GM12873 (cell line): ENCODE results near the gene EPHB2.

Experiments
- TF ChIP-seq, protein P1 (sequence below): IDR thresholded peaks from 2 replicates; pipeline ENCODE4 v1.5.1; 2012; ENCODE audit warnings: low read depth, mild to moderate bottlenecking, moderate library complexity, low read length, control low read depth; ENCODE audit not compliant: insufficient read depth; ENCODE audit errors: missing control alignments

The EPHB2 gene

DNA sequence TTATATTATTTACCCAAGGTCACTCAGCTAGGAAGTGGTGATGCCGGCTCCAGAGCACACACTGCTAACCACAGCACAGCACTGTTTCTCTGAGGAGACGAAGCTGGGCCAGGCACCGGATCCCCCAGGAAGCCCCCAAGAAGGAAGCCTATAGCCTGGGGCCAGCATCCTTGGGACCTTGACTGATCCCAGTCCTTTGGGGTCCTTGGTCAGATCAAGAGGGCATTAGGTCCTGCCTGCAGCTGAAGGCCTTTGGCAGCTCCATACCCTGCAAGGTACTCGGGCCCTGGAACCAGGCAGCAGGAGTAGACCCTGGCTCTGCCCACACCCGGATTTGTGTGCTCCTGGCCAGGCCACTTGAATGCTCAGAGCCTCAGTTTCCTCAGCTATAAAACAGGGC, 134.0 kb downstream of the EPHB2 start:
- TF ChIP-seq, protein P1, sequence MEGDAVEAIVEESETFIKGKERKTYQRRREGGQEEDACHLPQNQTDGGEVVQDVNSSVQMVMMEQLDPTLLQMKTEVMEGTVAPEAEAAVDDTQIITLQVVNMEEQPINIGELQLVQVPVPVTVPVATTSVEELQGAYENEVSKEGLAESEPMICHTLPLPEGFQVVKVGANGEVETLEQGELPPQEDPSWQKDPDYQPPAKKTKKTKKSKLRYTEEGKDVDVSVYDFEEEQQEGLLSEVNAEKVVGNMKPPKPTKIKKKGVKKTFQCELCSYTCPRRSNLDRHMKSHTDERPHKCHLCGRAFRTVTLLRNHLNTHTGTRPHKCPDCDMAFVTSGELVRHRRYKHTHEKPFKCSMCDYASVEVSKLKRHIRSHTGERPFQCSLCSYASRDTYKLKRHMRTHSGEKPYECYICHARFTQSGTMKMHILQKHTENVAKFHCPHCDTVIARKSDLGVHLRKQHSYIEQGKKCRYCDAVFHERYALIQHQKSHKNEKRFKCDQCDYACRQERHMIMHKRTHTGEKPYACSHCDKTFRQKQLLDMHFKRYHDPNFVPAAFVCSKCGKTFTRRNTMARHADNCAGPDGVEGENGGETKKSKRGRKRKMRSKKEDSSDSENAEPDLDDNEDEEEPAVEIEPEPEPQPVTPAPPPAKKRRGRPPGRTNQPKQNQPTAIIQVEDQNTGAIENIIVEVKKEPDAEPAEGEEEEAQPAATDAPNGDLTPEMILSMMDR: no peak

DNA sequence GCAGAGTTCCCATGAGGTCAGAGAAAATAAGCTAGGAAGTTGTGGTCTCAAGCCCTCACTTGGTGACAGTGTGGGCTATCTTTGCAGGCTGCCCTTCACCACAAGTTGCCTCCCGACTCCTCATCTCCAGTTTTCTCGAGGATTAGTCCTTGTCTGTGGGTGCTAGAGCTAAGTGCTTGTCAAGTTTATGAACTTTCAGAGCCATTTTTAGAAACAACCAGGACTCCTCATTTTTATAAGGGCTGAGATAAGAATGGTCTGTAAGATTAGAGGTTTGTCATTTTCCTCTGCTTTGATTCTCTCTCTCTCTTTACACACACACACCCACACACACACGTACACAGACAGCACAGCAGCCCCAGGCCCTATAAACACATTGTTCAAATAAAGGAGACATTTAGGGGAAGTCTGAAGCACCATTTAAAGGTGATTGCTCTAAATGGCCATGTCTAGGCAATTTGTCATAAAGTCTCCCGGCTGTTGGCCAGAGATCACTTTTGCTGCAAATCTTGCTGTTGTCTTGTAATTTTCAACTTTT, 134.8 kb downstream of the EPHB2 start:
- TF ChIP-seq, protein P1: no peak

DNA sequence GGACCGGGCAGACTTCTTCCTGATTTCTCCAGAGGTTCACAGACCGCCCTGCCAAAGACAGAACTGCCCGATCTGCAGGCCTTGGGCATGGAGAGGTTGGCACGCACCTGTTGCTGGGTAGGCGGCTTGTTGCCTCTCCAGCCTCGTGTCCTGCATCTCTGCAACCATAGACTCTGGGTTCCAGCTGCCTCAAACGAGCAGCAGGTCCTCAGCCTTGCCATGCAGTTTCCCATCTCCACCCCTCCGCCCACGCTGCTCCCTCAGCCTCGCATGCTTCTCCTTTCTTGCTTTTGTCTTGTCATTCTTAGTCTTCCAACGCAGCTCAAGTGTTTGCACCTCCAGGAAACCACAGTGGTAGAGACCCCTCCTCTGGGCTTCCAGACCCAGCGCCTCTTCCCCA, 135.8 kb downstream of the EPHB2 start:
- TF ChIP-seq, protein P1: no peak

DNA sequence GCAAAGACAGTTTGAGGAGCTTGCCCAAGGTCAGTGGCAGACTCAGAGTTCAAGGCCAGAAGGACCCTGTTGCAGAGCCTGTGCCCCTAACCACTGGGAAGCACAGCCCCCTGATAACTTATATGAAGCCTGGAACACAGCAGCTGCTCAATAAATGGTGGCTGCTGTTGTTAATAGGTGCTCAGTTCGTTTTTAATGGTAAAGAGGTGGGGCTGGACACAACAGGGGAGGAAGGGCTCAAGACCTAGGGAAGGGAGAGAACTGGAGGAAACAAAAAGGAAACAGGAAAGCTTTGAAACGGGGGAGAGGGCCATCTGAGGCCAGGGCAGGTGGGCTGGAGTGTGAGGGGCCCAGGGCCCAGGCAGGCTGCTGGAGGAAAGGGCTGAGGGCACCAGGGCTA, 136.6 kb downstream of the EPHB2 start:
- TF ChIP-seq, protein P1: no peak

DNA sequence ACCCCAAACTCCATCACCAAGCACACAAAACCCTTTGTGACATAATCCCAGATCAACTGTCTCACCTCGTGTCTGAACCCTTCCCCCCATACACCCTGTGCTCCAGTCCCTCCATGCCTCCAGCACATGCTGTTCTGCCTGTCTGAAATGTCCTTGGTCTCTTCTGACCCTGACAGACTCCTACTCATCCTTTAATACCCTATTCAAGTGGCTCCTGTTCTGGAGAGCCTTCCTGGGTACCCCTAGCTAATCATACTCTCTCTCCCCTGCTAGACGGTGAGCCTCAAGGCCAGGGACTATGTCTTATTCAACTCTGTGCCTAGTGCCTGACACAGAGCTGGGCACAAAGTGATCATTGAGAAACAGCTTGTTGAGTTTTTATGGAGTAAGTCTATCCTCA, 137.1 kb downstream of the EPHB2 start:
- TF ChIP-seq, protein P1: no peak

DNA sequence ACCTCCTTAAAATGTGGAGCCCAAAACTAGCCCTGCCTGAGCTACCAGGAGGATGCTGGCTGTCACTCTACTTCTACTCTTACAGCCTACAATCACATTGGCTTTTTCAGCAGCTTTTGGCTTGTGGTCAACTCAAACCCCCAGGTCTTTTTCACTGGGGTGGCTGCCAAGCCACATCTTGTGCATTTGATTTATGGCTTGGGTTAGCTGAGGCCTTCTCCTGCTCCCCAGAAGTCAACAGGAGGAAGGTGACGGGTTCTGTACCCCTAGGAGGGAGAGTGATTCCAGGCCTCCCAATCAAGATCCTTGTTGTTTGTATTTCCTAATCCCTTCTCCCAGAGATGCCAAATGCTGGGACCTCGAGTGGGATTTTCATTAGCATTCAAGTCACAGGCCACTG, 137.8 kb downstream of the EPHB2 start:
- TF ChIP-seq, protein P1: no peak

DNA sequence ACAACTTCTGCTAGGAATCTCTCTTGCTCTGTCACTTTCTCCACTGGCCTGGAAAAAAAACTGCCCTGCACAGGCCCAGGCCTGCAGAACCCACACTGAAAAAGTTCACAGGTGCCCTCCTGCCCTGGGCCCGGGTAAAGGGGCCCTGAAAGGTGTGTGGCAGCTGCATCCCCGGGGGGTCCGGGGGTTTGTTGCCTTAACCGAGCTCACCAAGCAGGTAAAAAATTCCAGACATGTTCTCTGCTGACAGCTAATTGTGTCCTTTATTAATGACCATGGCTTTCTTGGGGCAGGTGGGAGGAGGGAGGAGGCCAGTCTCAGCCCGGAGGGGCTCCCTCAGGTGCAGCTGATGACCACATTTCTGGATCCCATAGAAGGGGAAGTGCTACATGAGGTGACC, 139.1 kb downstream of the EPHB2 start:
- TF ChIP-seq, protein P1: no peak
